ENCODE measurements around the gene RPH3AL.

Gene RPH3AL

DNA sequence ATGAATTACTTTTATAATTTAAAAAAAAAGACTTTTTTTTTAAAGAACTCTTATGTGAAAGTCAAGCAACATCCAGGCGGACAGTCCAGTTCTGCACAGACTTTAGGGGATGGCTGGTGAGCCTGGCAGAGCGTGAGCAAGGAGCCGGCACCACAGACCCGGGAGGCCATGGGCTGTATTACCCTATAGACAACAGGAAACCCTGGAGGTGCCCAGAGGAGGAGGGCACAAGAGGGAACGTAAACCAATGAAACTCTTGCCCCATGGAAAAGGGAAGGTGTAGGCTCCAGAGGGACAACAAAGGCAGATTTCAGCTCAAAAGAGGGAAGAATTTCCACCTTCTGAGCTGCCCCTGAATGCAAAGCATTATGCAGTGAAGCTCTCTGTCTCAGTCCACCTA lies 25.5 kb upstream of the RPH3AL start:
- TF ChIP-seq TEAD4 (IDR thresholded peaks at IDR 0.05) (no peak), EGR1 (IDR thresholded peaks at IDR 0.05) (no peak), ZBTB7A (IDR thresholded peaks at IDR 0.05; ENCODE audit: low read depth) (no peak), TCF12 (IDR thresholded peaks at IDR 0.05; ENCODE audit: low read depth) (no peak), CREB1 (IDR thresholded peaks at IDR 0.05; ENCODE audit: low read depth) (no peak), EP300 (IDR thresholded peaks at IDR 0.05; ENCODE audit: borderline replicate concordance) (no peak), NFIC (IDR thresholded peaks at IDR 0.05) (no peak), YY1 (IDR thresholded peaks at IDR 0.05; ENCODE audit: low read depth) (no peak), RAD21 (IDR thresholded peaks at IDR 0.05; ENCODE audit: low read depth) (no peak), FOXM1 (IDR thresholded peaks at IDR 0.05; ENCODE audit: borderline replicate concordance, low read depth) (no peak), CEBPB (IDR thresholded peaks at IDR 0.05) (no peak), TAF1 (IDR thresholded peaks at IDR 0.05; ENCODE audit: low read depth) (no peak)
- TF ChIP-seq, protein P1, sequence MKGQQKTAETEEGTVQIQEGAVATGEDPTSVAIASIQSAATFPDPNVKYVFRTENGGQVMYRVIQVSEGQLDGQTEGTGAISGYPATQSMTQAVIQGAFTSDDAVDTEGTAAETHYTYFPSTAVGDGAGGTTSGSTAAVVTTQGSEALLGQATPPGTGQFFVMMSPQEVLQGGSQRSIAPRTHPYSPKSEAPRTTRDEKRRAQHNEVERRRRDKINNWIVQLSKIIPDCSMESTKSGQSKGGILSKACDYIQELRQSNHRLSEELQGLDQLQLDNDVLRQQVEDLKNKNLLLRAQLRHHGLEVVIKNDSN (IDR thresholded peaks at IDR 0.05), result no peak
- TF ChIP-seq, protein P2, sequence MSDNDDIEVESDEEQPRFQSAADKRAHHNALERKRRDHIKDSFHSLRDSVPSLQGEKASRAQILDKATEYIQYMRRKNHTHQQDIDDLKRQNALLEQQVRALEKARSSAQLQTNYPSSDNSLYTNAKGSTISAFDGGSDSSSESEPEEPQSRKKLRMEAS (IDR thresholded peaks at IDR 0.05), result no peak
- TF ChIP-seq, protein P3, sequence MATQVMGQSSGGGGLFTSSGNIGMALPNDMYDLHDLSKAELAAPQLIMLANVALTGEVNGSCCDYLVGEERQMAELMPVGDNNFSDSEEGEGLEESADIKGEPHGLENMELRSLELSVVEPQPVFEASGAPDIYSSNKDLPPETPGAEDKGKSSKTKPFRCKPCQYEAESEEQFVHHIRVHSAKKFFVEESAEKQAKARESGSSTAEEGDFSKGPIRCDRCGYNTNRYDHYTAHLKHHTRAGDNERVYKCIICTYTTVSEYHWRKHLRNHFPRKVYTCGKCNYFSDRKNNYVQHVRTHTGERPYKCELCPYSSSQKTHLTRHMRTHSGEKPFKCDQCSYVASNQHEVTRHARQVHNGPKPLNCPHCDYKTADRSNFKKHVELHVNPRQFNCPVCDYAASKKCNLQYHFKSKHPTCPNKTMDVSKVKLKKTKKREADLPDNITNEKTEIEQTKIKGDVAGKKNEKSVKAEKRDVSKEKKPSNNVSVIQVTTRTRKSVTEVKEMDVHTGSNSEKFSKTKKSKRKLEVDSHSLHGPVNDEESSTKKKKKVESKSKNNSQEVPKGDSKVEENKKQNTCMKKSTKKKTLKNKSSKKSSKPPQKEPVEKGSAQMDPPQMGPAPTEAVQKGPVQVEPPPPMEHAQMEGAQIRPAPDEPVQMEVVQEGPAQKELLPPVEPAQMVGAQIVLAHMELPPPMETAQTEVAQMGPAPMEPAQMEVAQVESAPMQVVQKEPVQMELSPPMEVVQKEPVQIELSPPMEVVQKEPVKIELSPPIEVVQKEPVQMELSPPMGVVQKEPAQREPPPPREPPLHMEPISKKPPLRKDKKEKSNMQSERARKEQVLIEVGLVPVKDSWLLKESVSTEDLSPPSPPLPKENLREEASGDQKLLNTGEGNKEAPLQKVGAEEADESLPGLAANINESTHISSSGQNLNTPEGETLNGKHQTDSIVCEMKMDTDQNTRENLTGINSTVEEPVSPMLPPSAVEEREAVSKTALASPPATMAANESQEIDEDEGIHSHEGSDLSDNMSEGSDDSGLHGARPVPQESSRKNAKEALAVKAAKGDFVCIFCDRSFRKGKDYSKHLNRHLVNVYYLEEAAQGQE (IDR thresholded peaks at IDR 0.05; ENCODE audit: low read depth), result no peak

DNA sequence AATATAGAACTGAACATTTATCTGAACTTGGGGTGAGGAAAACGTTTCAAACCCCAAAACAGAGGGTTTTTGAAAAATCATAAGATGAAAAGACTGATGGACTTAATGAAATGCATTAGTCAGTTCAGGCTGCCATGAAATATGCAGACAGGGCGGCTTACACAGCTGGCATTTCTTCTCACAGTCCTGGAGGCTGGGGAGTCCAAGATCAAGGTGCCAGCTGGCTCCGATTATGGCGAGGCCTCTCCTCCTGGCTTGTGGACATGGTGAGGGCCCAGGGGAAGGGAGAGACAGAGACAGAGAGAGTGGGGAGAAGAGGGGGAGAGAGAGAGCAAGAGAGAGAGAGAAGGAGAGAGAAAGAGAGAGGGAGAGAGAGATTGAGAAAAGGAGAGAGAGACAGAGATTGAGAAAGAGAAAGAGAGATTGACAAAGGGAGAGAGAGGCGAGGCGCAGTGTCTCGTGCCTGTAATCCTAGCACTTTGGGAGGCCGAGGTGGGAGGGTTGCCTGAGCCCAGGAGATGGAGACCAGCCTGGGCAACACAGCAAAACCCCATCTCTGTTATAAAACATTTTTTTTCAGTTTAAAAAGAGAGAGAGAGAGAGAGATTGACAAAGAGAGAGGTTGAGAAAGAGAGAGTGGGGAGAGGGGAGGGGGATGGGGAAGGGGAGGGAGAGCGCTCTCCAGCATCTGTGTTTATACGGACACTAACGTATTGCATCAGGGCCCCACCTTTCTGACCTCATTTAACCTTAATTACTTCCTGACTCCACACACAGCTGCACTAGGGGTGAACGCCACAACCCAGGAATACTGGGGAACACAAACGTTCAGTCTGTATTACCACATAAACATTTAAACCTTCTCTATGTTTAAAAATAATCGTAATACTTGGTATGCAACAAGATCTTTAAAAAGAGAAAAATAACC lies 24.6 kb upstream of the RPH3AL start:
- TF ChIP-seq, protein P2 (IDR thresholded peaks at IDR 0.05), result no peak
- TF ChIP-seq FOXM1 (IDR thresholded peaks at IDR 0.05; ENCODE audit: borderline replicate concordance, low read depth) (no peak), EP300 (IDR thresholded peaks at IDR 0.05; ENCODE audit: borderline replicate concordance) (no peak), ZBTB7A (IDR thresholded peaks at IDR 0.05; ENCODE audit: low read depth) (no peak), TEAD4 (IDR thresholded peaks at IDR 0.05) (no peak), EGR1 (IDR thresholded peaks at IDR 0.05) (no peak), TAF1 (IDR thresholded peaks at IDR 0.05; ENCODE audit: low read depth) (no peak), YY1 (IDR thresholded peaks at IDR 0.05; ENCODE audit: low read depth) (no peak), TCF12 (IDR thresholded peaks at IDR 0.05; ENCODE audit: low read depth) (no peak), CREB1 (IDR thresholded peaks at IDR 0.05; ENCODE audit: low read depth) (no peak)
- TF ChIP-seq, protein P3 (IDR thresholded peaks at IDR 0.05; ENCODE audit: low read depth), result no peak
- TF ChIP-seq, protein P1 (IDR thresholded peaks at IDR 0.05), result no peak

DNA sequence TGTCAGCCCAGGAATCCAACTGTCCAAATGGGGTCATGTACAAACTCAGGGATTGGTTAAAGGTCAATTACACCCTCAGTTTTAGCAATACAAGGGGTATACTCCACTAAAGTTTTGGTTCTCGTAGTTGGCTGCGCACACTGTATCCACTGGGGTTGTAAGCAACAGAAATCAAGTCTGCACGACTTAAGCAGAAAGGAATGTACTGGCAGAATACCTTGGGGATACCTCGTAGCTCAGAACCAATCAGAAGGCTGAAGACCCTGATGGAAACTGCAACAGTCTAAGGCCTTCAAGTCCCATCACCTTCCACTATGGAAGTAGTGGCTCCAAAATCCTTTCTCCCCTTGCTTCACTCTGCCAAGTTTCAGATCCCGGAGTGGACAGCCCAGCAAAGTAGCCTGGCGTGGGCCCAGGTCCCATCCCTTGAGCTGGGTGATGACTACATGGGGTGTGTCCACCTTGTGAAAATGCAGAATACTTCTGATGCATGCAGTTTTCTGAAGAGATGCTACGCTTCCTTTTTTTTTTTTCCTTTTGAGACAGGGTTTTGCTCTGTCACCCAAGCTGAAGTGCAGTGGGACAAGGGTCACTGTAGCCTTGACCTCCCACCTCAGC lies 21.1 kb upstream of the RPH3AL start:
- TF ChIP-seq TEAD4 (IDR thresholded peaks at IDR 0.05) (no peak), YY1 (IDR thresholded peaks at IDR 0.05; ENCODE audit: low read depth) (no peak), NFIC (IDR thresholded peaks at IDR 0.05) (no peak), TCF12 (IDR thresholded peaks at IDR 0.05; ENCODE audit: low read depth) (no peak), ZBTB7A (IDR thresholded peaks at IDR 0.05; ENCODE audit: low read depth) (no peak), CEBPB (IDR thresholded peaks at IDR 0.05) (no peak), EGR1 (IDR thresholded peaks at IDR 0.05) (no peak), TAF1 (IDR thresholded peaks at IDR 0.05; ENCODE audit: low read depth) (no peak)
- TF ChIP-seq, protein P3 (IDR thresholded peaks at IDR 0.05; ENCODE audit: low read depth), result no peak
- TF ChIP-seq, protein P1 (IDR thresholded peaks at IDR 0.05), result no peak

Data from Ishikawa (cell line).